HL-60 (cell line): ENCODE data around the gene HAUS8.
A peak's percentile ranks its signal among the peaks of the same experiment; 100 is the strongest.

Experiments used
- DNase-seq, 2 experiments: peaks; one replicate each; pipeline ENCODE4 v3.0.0-alpha.2; 2010 to 2020; ENCODE audit warnings: low read depth in 1 of 2, low spot score in 1 of 2
- H3K27ac ChIP-seq: fragments of 250-450 bp; sonication (Bioruptor Pico); replicated peaks from 2 replicates; pipeline ENCODE4 v1.5.1; 2020; ENCODE audit warnings: mild to moderate bottlenecking, moderate library complexity
- H3K27me3 ChIP-seq: fragments of 250-450 bp; sonication (Bioruptor Pico); 2 replicates; pipeline ENCODE4 v1.5.1; 2021; ENCODE audit warnings: mild to moderate bottlenecking, moderate library complexity; ENCODE audit not compliant: insufficient read depth, poor library complexity, severe bottlenecking
- H3K4me3 ChIP-seq: replicated peaks from 2 replicates; pipeline ENCODE4 v1.5.1; 2011; ENCODE audit warnings: mild to moderate bottlenecking, control low read depth, low read length; ENCODE audit not compliant: insufficient read depth
- CTCF ChIP-seq: IDR thresholded peaks from one replicate; pipeline ENCODE4 v1.5.1; 2011; ENCODE audit warnings: low read length, control low read depth, inconsistent platforms; ENCODE audit not compliant: insufficient read depth
- GABPA ChIP-seq: IDR thresholded peaks from 2 replicates; pipeline ENCODE4 v1.6.1; 2012; ENCODE audit warnings: low read depth
- POLR2AphosphoS5 ChIP-seq: IDR thresholded peaks from 2 replicates; pipeline ENCODE4 v1.6.1; 2012; ENCODE audit warnings: low read depth
- REST ChIP-seq: IDR thresholded peaks from 2 replicates; pipeline ENCODE4 v1.6.1; 2012; ENCODE audit warnings: low read depth; ENCODE audit not compliant: insufficient replicate concordance
- SPI1 ChIP-seq: IDR thresholded peaks from 2 replicates; pipeline ENCODE4 v1.6.1; 2012; ENCODE audit warnings: low read depth, mild to moderate bottlenecking, borderline replicate concordance

The HAUS8 gene

GRCh38 chr19:17113127-17113785 is 38.0 kb upstream of the HAUS8 start:
- H3K27me3 ChIP-seq: no peaks in the 10 kb centered on the region
- DNase-seq: peak in 1 of 2 experiments; percentile 37
- no peak for TF ChIP-seq POLR2AphosphoS5
- no peak for TF ChIP-seq CTCF
- TF ChIP-seq GABPA: no peak
- TF ChIP-seq REST: no peak
- TF ChIP-seq SPI1: no peak
- H3K4me3 ChIP-seq: no peak overlapping the region
- H3K27ac ChIP-seq: peak overlapping the region; percentile 46

GRCh38 chr19:17112700-17113099 is 37.4 kb upstream of the HAUS8 start:
- TF ChIP-seq REST (no peak), SPI1 (peak; percentile 4; the same call in 1 of the 2 replicates)
- peak overlapping the region; percentile 46 for H3K27ac ChIP-seq
- DNase-seq: peak in 1 of 2 experiments; percentile 45
- no peaks in the 10 kb centered on the region for H3K27me3 ChIP-seq
- no peak overlapping the region for H3K4me3 ChIP-seq

GRCh38 chr19:17112271-17112670 is 37.0 kb upstream of the HAUS8 start:
- Histone ChIP-seq H3K4me3 (no peak overlapping the region), H3K27me3 (no peaks in the 10 kb centered on the region), H3K27ac (peak overlapping the region; percentile 46)
- TF ChIP-seq GABPA (no peak), SPI1 (no peak), POLR2AphosphoS5 (no peak), CTCF (no peak), REST (no peak)
- DNase-seq: no peak
